Tibial artery (tissue), 4 donors: ENCODE results near the gene MRPL43.

Experiments
- DNase-seq, 2 donors: peaks; one replicate each; pipeline ENCODE4 v3.0.0-alpha.2; 2019
- H3K27ac ChIP-seq, 2 donors: fragments of 200-600 bp; sonication (generic) in 1 of 2; 1 replicate in 1 of 2; 2 replicates in 1 of 2; pipeline ENCODE4 v1.5.1; 2018 to 2019; ENCODE audit warnings: mild to moderate bottlenecking in 1 of 2
- H3K27me3 ChIP-seq, 2 donors: fragments of 200-600 bp; sonication (generic) in 1 of 2; one replicate each; pipeline versions ENCODE4 v1.5.1 to v1.6.0; 2016 to 2019
- H3K36me3 ChIP-seq, 3 donors: fragments of 200-600 bp; sonication (generic) in 2 of 3; one replicate each; pipeline ENCODE4 v1.5.1; 2016 to 2019; ENCODE audit warnings: mild to moderate bottlenecking in 2 of 3
- H3K4me1 ChIP-seq, 4 donors: fragments of 200-600 bp; sonication (generic) in 2 of 4; 1 replicate in 3 of 4; 2 replicates in 1 of 4; pipeline ENCODE4 v1.5.1; 2016 to 2019
- H3K4me3 ChIP-seq, 2 donors: fragments of 200-600 bp; sonication (generic) in 1 of 2; 1 replicate in 1 of 2; 2 replicates in 1 of 2; pipeline ENCODE4 v1.5.1; 2018 to 2019; ENCODE audit warnings: mild to moderate bottlenecking in 2 of 2
- H3K9me3 ChIP-seq, 3 donors: fragments of 200-600 bp; sonication (generic) in 1 of 3; one replicate each; pipeline ENCODE4 v1.5.1; 2016 to 2019
- intact Hi-C: fragments of 100-400 bp; cut with DNase I; formaldehyde crosslinking; loops from one replicate; pipeline ENCODE4 v1.15.0; 2023; ENCODE audit warnings: low total_unique reads
- TF ChIP-seq, protein P1 (sequence below), 2 experiments: fragments of 200-600 bp in 1 of 2; fragments of 450-650 bp in 1 of 2; IDR thresholded peaks; one replicate each; pipeline ENCODE4 v1.5.1; 2017 to 2019; ENCODE audit warnings: antibody characterized with exemption in 2 of 2, mild to moderate bottlenecking in 1 of 2, moderate library complexity in 1 of 2

The MRPL43 gene

DNA sequence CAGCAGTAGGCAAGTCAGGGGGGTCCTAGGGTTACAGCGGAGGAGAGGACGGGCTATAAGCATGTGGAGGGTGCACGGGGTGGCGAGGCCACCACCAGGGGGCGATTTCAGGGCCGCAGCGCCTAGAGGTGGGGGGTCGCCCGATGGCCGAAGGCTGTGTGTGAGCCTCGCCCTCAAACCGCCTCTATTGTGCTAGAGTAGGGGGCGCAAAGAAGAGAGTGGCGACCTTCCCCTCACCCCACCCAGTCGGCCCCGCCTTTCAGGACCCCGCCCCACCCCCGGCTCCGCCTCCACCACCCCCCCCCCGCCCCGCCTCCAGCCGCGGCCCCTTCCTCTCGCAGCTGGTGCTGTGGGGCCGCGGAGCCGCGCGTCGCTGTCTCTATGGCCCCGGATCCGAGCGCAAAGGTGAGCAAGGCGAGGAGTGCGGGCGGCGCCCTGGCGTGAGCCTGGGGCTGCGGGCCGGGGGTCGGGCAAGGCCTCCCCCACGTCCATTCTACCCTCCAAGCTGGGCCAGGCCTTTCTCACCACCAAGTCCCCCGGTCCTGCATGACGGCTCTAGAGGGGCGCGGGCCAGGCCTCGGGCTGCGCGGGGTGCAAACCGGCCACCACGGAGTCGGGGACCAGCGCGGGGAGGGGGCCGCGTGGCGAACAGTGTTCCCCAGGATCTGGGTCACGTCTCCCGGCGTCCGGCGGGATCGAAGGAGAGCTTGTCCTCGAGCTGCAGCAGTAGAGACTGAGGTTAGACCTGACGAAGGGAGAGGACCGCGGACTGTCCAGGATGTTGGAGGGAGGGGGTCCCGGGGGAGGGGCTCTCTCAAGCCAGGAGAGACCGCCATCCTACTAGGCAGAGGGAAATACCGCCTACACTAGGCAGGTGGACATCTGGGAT lies 17.9 kb downstream of the MRPL43 start, which contains the start of gene SEMA4G:
Gene SEMA4G (plus strand): TSS at position 318 of the 889 bp plus-strand sequence. CDS start 3,409 bp downstream, outside the sequence.
- no peaks in the 10 kb centered on the region for H3K9me3 ChIP-seq
- peak within 1 kb of the TSS; percentile 39 to 58 for H3K4me3 ChIP-seq
- H3K36me3 ChIP-seq = peaks cover 0 to 11% (median 0%) of the 10 kb centered on the region in 3 donors
- TF ChIP-seq, protein P1, sequence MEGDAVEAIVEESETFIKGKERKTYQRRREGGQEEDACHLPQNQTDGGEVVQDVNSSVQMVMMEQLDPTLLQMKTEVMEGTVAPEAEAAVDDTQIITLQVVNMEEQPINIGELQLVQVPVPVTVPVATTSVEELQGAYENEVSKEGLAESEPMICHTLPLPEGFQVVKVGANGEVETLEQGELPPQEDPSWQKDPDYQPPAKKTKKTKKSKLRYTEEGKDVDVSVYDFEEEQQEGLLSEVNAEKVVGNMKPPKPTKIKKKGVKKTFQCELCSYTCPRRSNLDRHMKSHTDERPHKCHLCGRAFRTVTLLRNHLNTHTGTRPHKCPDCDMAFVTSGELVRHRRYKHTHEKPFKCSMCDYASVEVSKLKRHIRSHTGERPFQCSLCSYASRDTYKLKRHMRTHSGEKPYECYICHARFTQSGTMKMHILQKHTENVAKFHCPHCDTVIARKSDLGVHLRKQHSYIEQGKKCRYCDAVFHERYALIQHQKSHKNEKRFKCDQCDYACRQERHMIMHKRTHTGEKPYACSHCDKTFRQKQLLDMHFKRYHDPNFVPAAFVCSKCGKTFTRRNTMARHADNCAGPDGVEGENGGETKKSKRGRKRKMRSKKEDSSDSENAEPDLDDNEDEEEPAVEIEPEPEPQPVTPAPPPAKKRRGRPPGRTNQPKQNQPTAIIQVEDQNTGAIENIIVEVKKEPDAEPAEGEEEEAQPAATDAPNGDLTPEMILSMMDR (IDR thresholded peaks at IDR 0.05) = peak; percentile 56 to 60
- peaks cover 0 to 13% of the 10 kb centered on the region in 2 donors for H3K27me3 ChIP-seq
- no peak for DNase-seq
- intact Hi-C loops = no loop called here
- peak within 1 kb of the TSS in 1 of 2 donors; percentile 18 for H3K27ac ChIP-seq
- H3K4me1 ChIP-seq = peaks cover 0 to 15% (median 14%) of the 10 kb centered on the region in 4 donors

DNA sequence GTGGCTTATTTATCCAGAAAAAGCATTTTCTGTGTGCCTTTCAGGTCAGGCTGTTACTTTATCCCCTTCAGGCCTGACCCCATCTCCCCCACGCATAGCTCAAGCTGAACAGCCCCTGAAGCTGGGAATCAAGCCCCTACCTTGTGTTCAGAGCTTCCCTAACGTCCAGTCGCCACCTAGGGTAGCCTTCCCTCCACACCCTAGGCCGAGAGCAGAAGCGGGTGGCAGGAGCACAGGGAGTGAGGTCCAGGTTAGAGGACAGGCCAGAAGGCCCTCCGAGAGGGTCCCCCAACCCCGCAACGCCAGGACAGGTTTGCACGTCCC lies 18.5 kb downstream of the MRPL43 start:
- H3K4me3 ChIP-seq = peak overlapping the region; percentile 39 to 58
- intact Hi-C loops = no loop called here
- peak overlapping the region in 1 of 2 donors; percentile 18 for H3K27ac ChIP-seq
- H3K9me3 ChIP-seq = no peaks in the 10 kb centered on the region
- H3K4me1 ChIP-seq = peaks cover 0 to 15% (median 14%) of the 10 kb centered on the region in 4 donors
- peaks cover 0 to 11% (median 0%) of the 10 kb centered on the region in 3 donors for H3K36me3 ChIP-seq
- no peak for DNase-seq
- TF ChIP-seq, protein P1 (IDR thresholded peaks at IDR 0.05) = no peak
- peaks cover 0 to 13% of the 10 kb centered on the region in 2 donors for H3K27me3 ChIP-seq

DNA sequence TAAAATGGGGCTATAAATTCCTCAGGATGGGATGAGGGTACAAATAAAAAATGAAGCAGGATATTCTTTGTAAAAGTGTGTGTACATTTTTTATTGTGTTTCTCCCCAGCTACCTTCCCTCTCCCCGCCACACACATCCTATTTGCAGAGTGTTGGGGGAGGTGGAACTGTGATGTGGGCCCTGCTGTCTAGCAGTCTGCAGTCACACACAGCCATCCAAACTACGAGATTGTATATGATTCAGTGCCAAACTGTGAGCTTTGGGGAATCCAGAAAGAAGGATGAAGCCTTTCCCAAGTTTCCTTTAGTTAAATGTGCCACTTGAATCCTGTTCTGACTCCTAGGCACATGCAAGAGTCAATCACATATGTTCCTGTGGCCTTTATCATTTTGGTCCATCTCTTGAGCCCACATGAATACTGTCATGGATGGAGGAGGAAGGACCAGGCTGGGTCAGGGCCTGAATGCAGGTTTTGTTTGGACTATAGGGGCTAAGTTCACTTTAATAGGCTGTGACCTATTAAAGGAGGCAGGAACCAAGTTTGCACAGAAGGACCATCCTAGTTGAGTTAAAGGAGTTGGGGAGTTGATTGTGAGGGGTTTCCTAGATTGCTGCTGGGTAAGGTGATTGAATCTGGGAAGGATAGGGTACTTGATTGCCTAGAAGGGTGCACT lies 19.1 kb downstream of the MRPL43 start:
- Histone ChIP-seq H3K36me3 (peaks cover 0 to 12% (median under 1%) of the 10 kb centered on the region in 3 donors), H3K9me3 (no peaks in the 10 kb centered on the region), H3K4me3 (no peak overlapping the region), H3K27me3 (peaks cover 0 to 13% of the 10 kb centered on the region in 2 donors), H3K27ac (no peak overlapping the region), H3K4me1 (peaks cover 0 to 15% (median 14%) of the 10 kb centered on the region in 4 donors)
- TF ChIP-seq, protein P1 (IDR thresholded peaks at IDR 0.05) = no peak
- intact Hi-C loops = no loop called here
- no peak for DNase-seq

DNA sequence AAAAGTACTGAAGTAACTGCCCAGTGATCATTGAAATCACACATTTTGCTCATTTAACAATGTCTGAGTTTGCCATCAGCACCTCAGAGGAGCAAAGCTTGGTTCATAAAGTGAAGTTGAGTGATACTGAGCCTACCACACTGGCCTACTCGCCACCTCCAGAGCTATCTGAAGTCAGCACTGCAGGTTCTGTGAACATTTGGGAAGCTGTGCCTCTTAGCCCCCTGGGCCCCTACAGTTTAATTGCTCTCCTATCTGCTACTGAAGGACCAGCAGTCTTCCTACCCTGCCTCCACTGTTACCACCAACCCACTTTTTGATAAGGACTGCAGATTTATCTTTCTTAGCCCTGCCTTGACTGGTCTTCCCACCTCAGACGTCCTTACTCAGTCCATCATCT lies 20.0 kb downstream of the MRPL43 start:
- Histone ChIP-seq H3K27ac (no peak overlapping the region), H3K4me1 (peaks cover 0 to 15% (median 14%) of the 10 kb centered on the region in 4 donors), H3K9me3 (no peaks in the 10 kb centered on the region), H3K36me3 (peaks cover under 1 to 21% (median 8%) of the 10 kb centered on the region in 3 donors), H3K4me3 (no peak overlapping the region), H3K27me3 (peaks cover 0 to 13% of the 10 kb centered on the region in 2 donors)
- DNase-seq = no peak
- TF ChIP-seq, protein P1 (IDR thresholded peaks at IDR 0.05) = no peak
- intact Hi-C loops = no loop called here

DNA sequence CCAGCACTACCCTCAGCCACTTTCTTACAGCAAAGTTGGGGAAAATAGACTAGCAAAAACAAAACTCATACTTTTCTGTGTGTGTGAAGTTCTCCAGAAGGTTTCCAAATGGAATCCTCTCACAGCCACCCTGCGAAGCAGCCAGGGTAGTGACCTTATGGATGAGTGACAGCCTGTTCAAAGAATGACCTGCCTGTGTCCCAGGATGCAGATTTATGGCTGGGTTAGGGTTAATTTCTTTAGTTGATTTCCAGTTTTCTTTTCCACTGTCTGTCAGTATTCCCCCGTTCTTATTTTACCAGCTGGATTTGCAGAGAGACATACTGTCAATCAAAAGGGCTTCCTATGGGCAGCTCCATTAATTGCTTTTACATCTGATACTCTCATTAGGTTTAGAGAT lies 20.4 kb downstream of the MRPL43 start:
- no peak for DNase-seq
- TF ChIP-seq, protein P1 (IDR thresholded peaks at IDR 0.05) = no peak
- Histone ChIP-seq H3K4me1 (peaks cover 0 to 15% (median 14%) of the 10 kb centered on the region in 4 donors), H3K4me3 (no peak overlapping the region), H3K27me3 (peaks cover 0 to 13% of the 10 kb centered on the region in 2 donors), H3K27ac (no peak overlapping the region), H3K9me3 (no peaks in the 10 kb centered on the region), H3K36me3 (peaks cover 5 to 25% (median 13%) of the 10 kb centered on the region in 3 donors)
- intact Hi-C loops = no loop called here
